ENCODE data around the gene SMC4. TPM values are rescaled to one million over a fixed set of nuclear protein-coding genes. Genes with fewer than 3 reads are reported as not detected.

The SMC4 gene
- total and polyA plus RNA-seq, 2 of the 8 experiments (the other 6 are each of a cell fraction or from before 2014, with no cell fraction given), result 26.6 to 118 TPM

DNA sequence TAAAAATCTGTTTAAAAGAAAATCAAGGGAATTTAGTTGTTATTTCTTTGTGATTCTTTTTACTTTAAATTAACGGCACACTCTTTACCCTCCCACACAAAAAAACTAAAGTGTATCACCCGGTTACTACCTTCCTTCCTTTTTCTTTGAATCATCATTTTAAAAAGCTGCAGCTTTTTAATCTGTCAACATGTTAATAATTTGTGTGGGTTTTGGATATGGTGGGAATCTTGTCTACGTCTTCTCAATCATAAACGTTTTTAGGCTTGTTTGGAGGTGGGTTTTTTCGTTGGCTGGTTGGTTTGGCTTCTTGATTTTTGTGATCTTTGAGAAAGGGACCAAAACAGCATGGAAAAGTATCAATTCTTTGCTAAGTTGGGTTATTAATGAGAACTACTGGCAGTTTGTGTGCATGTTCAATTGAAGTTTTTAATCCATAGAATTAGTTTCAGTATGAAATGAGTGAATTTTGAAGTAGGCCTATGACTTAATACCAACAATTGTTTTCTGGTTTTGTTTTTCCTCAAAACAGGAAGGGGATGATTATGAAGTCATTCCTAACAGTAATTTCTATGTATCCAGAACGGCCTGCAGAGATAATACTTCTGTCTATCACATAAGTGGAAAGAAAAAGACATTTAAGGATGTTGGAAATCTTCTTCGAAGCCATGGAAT, 4.5 kb downstream of the SMC4 start:
- peaks cover 3% of the 10 kb centered on the region; the same call in 1 of the 2 replicates for H3K23me2 ChIP-seq (ENCODE audit: low read depth, low read length)
- peaks cover 0 to 47% (median 3%) of the 10 kb centered on the region in 4 experiments; a peak in 5 of 8 replicates for H3K36me3 ChIP-seq (ENCODE audit: control insufficient read depth in 2 of 4, insufficient read depth in 4 of 4, low read length in 3 of 4)
- no peak overlapping the region for H3K9ac ChIP-seq (replicated peaks in 1 of 4; ENCODE audit: extremely low read depth in 1 of 4, low read depth in 3 of 4, low read length in 3 of 4)
- H3K18ac ChIP-seq (ENCODE audit: extremely low read depth, low read length), result no peak overlapping the region
- no peak overlapping the region for H2BK20ac ChIP-seq (ENCODE audit: low read length)
- no peak overlapping the region for H3K4me2 ChIP-seq (ENCODE audit: insufficient read depth in 1 of 2, low read depth in 2 of 2, low read length in 2 of 2)
- H3K27me3 ChIP-seq (replicated peaks in 1 of 4; ENCODE audit: control insufficient read depth in 3 of 4, extremely low read depth in 1 of 4, insufficient read depth in 3 of 4, low read length in 3 of 4), result no peaks in the 10 kb centered on the region
- H3K56ac ChIP-seq (replicated peaks; ENCODE audit: insufficient read length, low read depth, low read length), result no peak overlapping the region
- no peak overlapping the region for H3K4me3 ChIP-seq (ENCODE audit: extremely low read depth in 1 of 4, insufficient read depth in 2 of 4, low read depth in 3 of 4, low read length in 4 of 4)
- H2BK5ac ChIP-seq (ENCODE audit: low read depth, low read length), result no peak overlapping the region
- no peak overlapping the region for H4K91ac ChIP-seq (replicated peaks; ENCODE audit: insufficient read length, low read length)
- no peak overlapping the region for H3K14ac ChIP-seq (ENCODE audit: insufficient read length)
- POLR2A ChIA-PET (ENCODE audit: partially characterized antibody), result interaction anchor here (1.2 kb wide), 1 partner anchor 9 kb away, joined by 3 read pairs; no protein-coding TSS in a partner anchor
- no peak overlapping the region for H4K5ac ChIP-seq (ENCODE audit: insufficient read length, low read depth, low read length)
- H3K23ac ChIP-seq (ENCODE audit: insufficient read length), result no peak overlapping the region
- H3K27ac ChIP-seq (ENCODE audit: low read depth, low read length), result no peak overlapping the region
- DNase-seq (ENCODE audit: low read depth in 1 of 2, low spot score in 2 of 2) (no peak), FAIRE-seq (no peak)
- no peak overlapping the region for H3K4ac ChIP-seq (replicated peaks; ENCODE audit: insufficient read length, low read depth, low read length)
- H3K79me1 ChIP-seq (ENCODE audit: low read depth, low read length), result no peaks in the 10 kb centered on the region
- 87% methylated on average over 7 of the region's 7 CpGs; no CpG with 5 or more reads in 1 of the 2 experiments for WGBS, 2 experiments (ENCODE audit: extremely low coverage in 1 of 2, insufficient coverage in 1 of 2, insufficient read length in 1 of 2, insufficient replicate concordance in 2 of 2, low coverage in 1 of 2, low lambda C conversion rate in 2 of 2, missing lambda C conversion rate in 1 of 2)
- no peak overlapping the region for H2AFZ ChIP-seq (ENCODE audit: low read length)
- peaks cover 19 to 88% of the 10 kb centered on the region in 2 experiments for H3K79me2 ChIP-seq (ENCODE audit: control insufficient read depth in 1 of 2, insufficient read depth in 2 of 2, low read length in 2 of 2)
- no peak overlapping the region for H2BK15ac ChIP-seq (ENCODE audit: low read length)
- H4K20me1 ChIP-seq (replicated peaks in 1 of 2; ENCODE audit: control insufficient read depth in 1 of 2, insufficient read depth in 2 of 2, low read length in 2 of 2), result peaks cover 18% of the 10 kb centered on the region in 2 experiments
- H2BK120ac ChIP-seq (replicated peaks; ENCODE audit: low read depth, low read length), result no peak overlapping the region
- no peaks in the 10 kb centered on the region; a peak in 3 of 7 replicates for H3K4me1 ChIP-seq (replicated peaks in 1 of 4; ENCODE audit: control insufficient read depth in 3 of 4, insufficient read depth in 4 of 4, low read length in 3 of 4)
- H4K8ac ChIP-seq (ENCODE audit: extremely low read depth, insufficient read depth, low read length), result no peak overlapping the region
- no peak overlapping the region for H2AK5ac ChIP-seq (ENCODE audit: low read depth, low read length)
- CTCF ChIA-PET (ENCODE audit: partially characterized antibody), result interaction anchor here (0.7 kb wide), 1 partner anchor 72 kb away, joined by 3 read pairs; no protein-coding TSS in a partner anchor
- no peaks in the 10 kb centered on the region for H3K9me3 ChIP-seq (ENCODE audit: insufficient read depth in 2 of 2, low read depth in 1 of 2, low read length in 1 of 2)
- no peak overlapping the region for H2BK12ac ChIP-seq (ENCODE audit: low read depth, low read length)
- TF ChIP-seq NRF1 (IDR thresholded peaks at IDR 0.05; ENCODE audit: low read depth, low read length) (no peak), USF2 (IDR thresholded peaks at IDR 0.05; ENCODE audit: low read length) (no peak), EP300 (IDR thresholded peaks at IDR 0.05; ENCODE audit: borderline replicate concordance in 1 of 2, low read depth in 2 of 2, low read length in 2 of 2) (no peak), POLR2A (IDR thresholded peaks at IDR 0.05; ENCODE audit: control extremely low read depth in 1 of 2, low read depth in 2 of 2, low read length in 2 of 2) (no peak), NANOG (IDR thresholded peaks at IDR 0.05; ENCODE audit: insufficient read depth, low read depth, low read length, poor library complexity, severe bottlenecking) (no peak), BACH1 (IDR thresholded peaks at IDR 0.05; ENCODE audit: low read length) (no peak), HDAC2 (IDR thresholded peaks at IDR 0.05; ENCODE audit: borderline replicate concordance in 1 of 2, low read depth in 2 of 2, low read length in 2 of 2) (no peak), SIRT6 (IDR thresholded peaks at IDR 0.05; ENCODE audit: low read length) (no peak), RAD21 (IDR thresholded peaks at IDR 0.05 in 1 of 2, conservative IDR thresholded peaks at IDR 0.05 in 1 of 2; ENCODE audit: low read depth in 2 of 2, low read length in 2 of 2) (no peak), TEAD4 (IDR thresholded peaks at IDR 0.05; ENCODE audit: low read depth, low read length) (no peak), TCF12 (IDR thresholded peaks at IDR 0.05; ENCODE audit: low read depth, low read length) (no peak)
